GM19238 (cell line): ENCODE data around the gene FAM174C.

Experiments
- DNase-seq: peaks from one replicate; pipeline ENCODE4 v3.0.0; 2011; ENCODE audit warnings: low spot score; ENCODE audit not compliant: insufficient read length

The FAM174C gene

GRCh38 chr19:1249990-1250436, 25.3 kb upstream of the FAM174C start:
- DNase-seq, result no peak

GRCh38 chr19:1250437-1251260, 24.7 kb upstream of the FAM174C start:
- peak; percentile 75 for DNase-seq

GRCh38 chr19:1251330-1252220, 23.8 kb upstream of the FAM174C start:
- DNase-seq, result no peak

- no peak for DNase-seq
Observed at GRCh38 chr19:1252221-1252820, 23.0 kb upstream of the FAM174C start.

- DNase-seq, result peak; percentile 70
Observed at GRCh38 chr19:1252821-1253513, 22.4 kb upstream of the FAM174C start.

- no peak for DNase-seq
Observed at GRCh38 chr19:1253514-1254080, 21.7 kb upstream of the FAM174C start.

- DNase-seq, result no peak
Observed at GRCh38 chr19:1254081-1254527, 21.2 kb upstream of the FAM174C start.

- no peak for DNase-seq
Observed at GRCh38 chr19:1254530-1255185, 20.7 kb upstream of the FAM174C start.

GRCh38 chr19:1255186-1256161, 19.9 kb upstream of the FAM174C start:
- DNase-seq, result no peak

GRCh38 chr19:1256646-1257474, 18.5 kb upstream of the FAM174C start:
- no peak for DNase-seq

GRCh38 chr19:1257475-1258162, 17.7 kb upstream of the FAM174C start:
- no peak for DNase-seq

GRCh38 chr19:1258163-1258492, 17.2 kb upstream of the FAM174C start:
- DNase-seq, result no peak

- no peak for DNase-seq
Observed at GRCh38 chr19:1258707-1259205, 16.6 kb upstream of the FAM174C start.

GRCh38 chr19:1259206-1259875, 16.0 kb upstream of the FAM174C start:
- peak; percentile 92 for DNase-seq

GRCh38 chr19:1259876-1260748, 15.2 kb upstream of the FAM174C start:
- no peak for DNase-seq
